GM21529 (cell line): Measurements from ENCODE around the gene TESK2.
A peak's percentile ranks its signal among the peaks of the same experiment; 100 is the strongest.
"Not testable (repeated sequence)": the region's sequence is repeated elsewhere in the genome, so short reads cannot be mapped to it uniquely, and the experiment has no call there.

Experiments
- ATAC-seq: cut with Tn5 transposase; IDR thresholded peaks from one replicate; pipeline ENCODE4 v1.9.1; 2021; ENCODE audit not compliant: unreplicated experiment

TESK2 gene

GRCh38 chr1:45380125-45380524 is 110.8 kb downstream of the TESK2 start:
- no peak for ATAC-seq

GRCh38 chr1:45379524-45379923 is 111.4 kb downstream of the TESK2 start:
- no peak for ATAC-seq

GRCh38 chr1:45378184-45378583 is 112.8 kb downstream of the TESK2 start:
- ATAC-seq, result no peak

GRCh38 chr1:45375104-45376090 is 115.6 kb downstream of the TESK2 start:
- no peak for ATAC-seq

- no peak for ATAC-seq
Observed at GRCh38 chr1:45373573-45373972, 117.4 kb downstream of the TESK2 start.

- ATAC-seq, result peak; percentile 83
Observed at GRCh38 chr1:45370575-45370974, 120.4 kb downstream of the TESK2 start.

GRCh38 chr1:45365051-45365450 is 125.9 kb downstream of the TESK2 start:
- ATAC-seq, result peak; percentile 71

GRCh38 chr1:45364294-45364693 is 126.7 kb downstream of the TESK2 start:
- ATAC-seq, result no peak

- not testable (repeated sequence) for ATAC-seq
Observed at GRCh38 chr1:45360981-45361380, 130.0 kb downstream of the TESK2 start.

GRCh38 chr1:45359882-45360513 is 131.0 kb downstream of the TESK2 start:
- no peak for ATAC-seq

GRCh38 chr1:45356186-45356585 is 134.8 kb downstream of the TESK2 start:
- no peak for ATAC-seq

- ATAC-seq, result no peak
Observed at GRCh38 chr1:45355683-45356082, 135.3 kb downstream of the TESK2 start.

- ATAC-seq, result no peak
Observed at GRCh38 chr1:45354838-45355237, 136.1 kb downstream of the TESK2 start.

- ATAC-seq, result no peak
Observed at GRCh38 chr1:45353685-45354084, 137.3 kb downstream of the TESK2 start.

GRCh38 chr1:45351508-45351907 is 139.5 kb downstream of the TESK2 start:
- no peak for ATAC-seq

- ATAC-seq, result no peak
Observed at GRCh38 chr1:45348966-45349677, 141.8 kb downstream of the TESK2 start.

GRCh38 chr1:45348609-45348965 is 142.4 kb downstream of the TESK2 start:
- ATAC-seq, result no peak

- no peak for ATAC-seq
Observed at GRCh38 chr1:45348020-45348419, 142.9 kb downstream of the TESK2 start.

GRCh38 chr1:45346473-45346872 is 144.5 kb downstream of the TESK2 start:
- no peak for ATAC-seq

GRCh38 chr1:45345014-45345413 is 145.9 kb downstream of the TESK2 start:
- ATAC-seq, result no peak

- ATAC-seq, result no peak
Observed at GRCh38 chr1:45344499-45344898, 146.5 kb downstream of the TESK2 start.
